Pulmonary artery endothelial cell (primary cell): ENCODE results near the gene TIMMDC1. TPM values are rescaled to one million over a fixed set of nuclear protein-coding genes. Genes with fewer than 3 reads are reported as not detected.

Experiments
- DNase-seq: peaks from one replicate; pipeline ENCODE4 v3.0.0-alpha.2; 2011; ENCODE audit warnings: low read depth, low spot score
- total RNA-seq: library from RNA; depleted of rRNA; stranded (reverse); fragments of >200 nt; gene quantifications from 2 replicates; pipeline ENCODE4 v1.2.3, GENCODE V29; 2014

The TIMMDC1 gene
- total RNA-seq: 43.9 and 46.9 TPM in 2 replicates

- peak; percentile 82 for DNase-seq
Measured at GRCh38 chr3:119498186-119499011, at the start of gene TIMMDC1. Gene TIMMDC1 (plus strand): TSS chr3:119498547. CDS start chr3:119498734, 187 bp downstream.

DNA sequence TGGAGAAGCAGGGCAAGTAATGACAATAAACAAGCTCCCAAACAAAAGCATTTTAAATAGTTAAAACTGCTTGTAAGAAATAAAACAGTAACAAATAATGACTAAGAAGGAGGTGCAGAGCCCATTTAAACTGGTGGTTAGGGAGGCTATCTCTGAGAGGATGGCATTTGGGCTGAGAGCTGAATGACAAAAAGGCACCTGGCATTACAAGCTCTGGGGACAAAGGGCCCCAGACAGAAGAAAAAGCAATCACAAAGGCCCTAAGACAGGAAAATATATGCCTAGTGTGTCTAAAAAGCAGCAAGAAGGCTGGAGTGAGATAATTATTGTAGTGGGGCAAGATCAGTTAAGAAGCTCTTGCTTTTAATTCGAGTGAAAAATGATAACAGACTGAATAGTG lies 44.5 kb upstream of the TIMMDC1 start:
- no peak for DNase-seq

- no peak for DNase-seq
Measured at GRCh38 chr3:119456469-119456868, 41.9 kb upstream of the TIMMDC1 start.

- no peak for DNase-seq
Measured at GRCh38 chr3:119457246-119457645, 41.1 kb upstream of the TIMMDC1 start.

DNA sequence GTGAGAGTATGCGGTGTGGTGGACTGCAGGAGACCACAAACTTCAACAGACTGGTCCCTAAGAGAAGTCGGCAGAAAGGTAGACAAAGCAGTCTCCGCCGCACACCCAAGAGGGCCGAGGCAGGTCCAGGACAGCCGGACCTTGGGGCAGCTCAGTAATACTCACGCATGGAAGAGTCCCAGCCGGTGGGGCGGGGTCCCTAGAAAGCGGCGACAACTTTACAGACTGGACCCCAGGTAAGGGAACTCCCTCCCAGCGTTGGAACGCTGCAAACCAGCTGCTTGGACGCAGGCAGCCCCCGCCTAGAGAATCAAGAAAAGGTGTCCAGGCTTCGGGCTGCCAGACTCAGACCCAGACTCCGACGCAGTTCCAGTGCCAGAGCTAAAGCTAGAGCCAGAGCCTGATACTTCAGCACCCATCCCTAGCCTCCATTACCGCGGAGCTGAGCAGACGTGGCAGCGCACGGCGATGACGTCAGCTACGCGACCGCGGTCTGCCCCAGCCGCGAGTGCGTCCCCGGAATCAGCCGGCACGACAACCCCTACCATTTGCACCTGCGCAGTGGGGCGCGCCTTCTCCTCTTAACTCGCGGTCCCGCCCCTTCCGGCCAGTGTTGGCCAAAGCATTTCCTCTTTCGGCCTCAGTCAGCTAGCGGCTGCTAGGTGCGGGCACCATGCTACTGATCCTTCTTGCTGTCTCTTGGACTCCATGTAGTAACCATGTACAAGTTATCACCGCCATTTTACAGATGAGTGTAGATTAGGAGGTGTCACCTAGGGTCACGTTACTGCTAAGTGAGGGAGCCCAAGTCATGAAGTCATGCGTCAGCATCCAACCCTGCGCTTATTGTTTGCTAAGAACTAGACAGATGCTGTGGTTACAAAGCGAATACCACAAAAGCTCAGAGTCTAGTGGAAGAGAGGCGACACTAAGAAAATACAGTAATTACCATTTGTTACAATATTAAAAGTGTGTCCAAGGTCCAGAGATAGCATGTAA lies 34.9 kb upstream of the TIMMDC1 start, which contains the start of gene TMEM39A:
Gene TMEM39A, minus strand, starts transcription at position 445 of the 999 bp plus-strand sequence. CDS start 1,541 bp downstream, outside the sequence.
- DNase-seq: peak; percentile 96

DNA sequence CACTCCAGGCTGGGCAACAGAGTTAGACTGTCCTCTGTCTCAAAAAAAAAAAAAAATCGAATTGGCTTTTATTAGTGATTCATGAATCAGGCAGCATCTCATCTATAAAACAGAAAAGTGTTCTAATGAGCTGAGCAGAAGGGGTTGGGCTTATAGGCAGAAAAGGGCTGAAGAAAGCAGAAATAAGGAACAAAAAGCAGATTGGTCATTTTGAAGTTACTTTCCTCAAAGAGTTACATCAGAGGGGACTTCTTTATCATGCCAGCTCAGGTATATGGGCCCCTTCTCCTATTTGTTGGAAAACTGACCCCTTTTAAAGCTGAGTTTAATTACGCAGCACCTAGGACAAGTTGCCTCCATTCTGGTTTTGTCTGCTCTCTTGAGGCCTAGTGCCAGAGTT lies 30.3 kb upstream of the TIMMDC1 start:
- DNase-seq: no peak

- no peak for DNase-seq
Measured at GRCh38 chr3:119469418-119470189, 28.7 kb upstream of the TIMMDC1 start.

DNA sequence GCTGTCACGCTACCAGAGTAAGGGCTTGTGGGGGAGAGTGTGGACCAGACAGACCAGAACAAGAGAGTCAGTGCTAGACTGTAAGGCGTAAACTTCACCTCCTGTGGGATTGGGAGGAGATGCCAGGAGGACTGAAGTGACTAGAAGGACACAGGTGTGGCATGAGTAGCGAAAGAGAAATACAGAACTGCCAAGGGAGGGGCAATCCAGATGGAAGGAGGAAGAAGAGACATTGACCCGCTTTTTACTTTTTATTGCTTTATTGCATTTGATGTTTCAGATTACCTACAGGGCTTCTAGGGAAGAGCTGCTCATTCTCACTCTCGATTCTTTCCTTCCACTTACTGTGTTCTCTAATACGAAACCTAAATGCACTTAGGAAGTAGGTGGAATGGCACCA lies 27.5 kb upstream of the TIMMDC1 start:
- DNase-seq: no peak

DNA sequence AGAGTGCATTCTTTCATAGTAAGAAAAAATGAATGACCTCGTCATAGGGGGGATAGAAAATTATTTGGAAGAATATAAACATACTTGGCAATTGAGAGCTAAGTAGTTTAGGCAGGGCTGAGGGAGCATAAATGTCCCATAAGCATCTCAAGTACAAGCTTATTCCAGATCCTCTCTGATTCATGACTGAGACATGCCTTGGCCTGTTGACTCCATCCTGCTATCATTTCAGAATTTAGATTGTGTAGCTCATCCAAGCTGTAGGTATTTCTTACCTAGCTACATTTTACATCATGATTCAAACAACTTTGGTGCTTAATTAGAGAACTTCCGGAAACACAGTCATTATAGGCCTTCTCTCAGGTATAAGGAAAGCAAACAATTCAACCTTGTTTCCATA lies 17.3 kb upstream of the TIMMDC1 start:
- no peak for DNase-seq

DNA sequence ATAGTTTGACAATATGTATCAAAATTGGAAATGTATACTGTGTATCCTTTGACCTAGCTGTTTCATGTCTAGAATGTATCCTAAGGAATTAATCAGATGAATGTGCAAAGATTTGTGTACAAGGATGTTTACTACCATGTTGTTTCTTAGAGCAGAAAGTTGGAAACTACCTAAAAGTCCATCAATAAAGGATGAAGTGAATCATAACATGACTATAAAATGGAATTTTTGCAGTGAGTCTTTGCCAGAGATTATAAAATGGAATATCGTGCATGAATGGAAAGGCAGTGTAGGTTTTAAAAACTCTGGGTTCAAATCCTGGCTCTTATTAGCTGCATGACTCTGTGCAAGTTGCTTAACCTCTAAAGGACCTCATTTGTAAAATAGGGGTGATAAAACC lies 15.2 kb upstream of the TIMMDC1 start:
- DNase-seq: no peak

GRCh38 chr3:119485563-119485962 lies 12.8 kb upstream of the TIMMDC1 start:
- DNase-seq: no peak

- no peak for DNase-seq
Measured at GRCh38 chr3:119490153-119490552, 8.2 kb upstream of the TIMMDC1 start.

DNA sequence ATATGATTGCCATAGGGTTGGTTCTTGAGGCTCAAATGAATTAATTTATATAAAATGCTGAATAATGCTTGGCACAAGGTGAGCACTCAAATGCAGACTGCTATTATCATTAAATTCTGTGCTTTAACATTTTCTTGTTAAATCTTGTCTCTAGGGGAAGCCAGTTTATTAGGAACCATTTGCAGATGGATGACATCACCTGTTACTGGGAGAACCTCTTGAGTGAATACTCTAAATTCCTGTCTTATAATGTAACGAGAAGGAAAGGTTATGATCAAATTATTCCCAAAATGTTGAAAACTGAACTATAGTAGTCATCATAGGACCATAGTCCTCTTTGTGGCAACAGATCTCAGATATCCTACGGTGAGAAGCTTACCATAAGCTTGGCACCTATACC lies 6.2 kb upstream of the TIMMDC1 start:
- DNase-seq: no peak

GRCh38 chr3:119492810-119493209 lies 5.5 kb upstream of the TIMMDC1 start:
- no peak for DNase-seq

DNA sequence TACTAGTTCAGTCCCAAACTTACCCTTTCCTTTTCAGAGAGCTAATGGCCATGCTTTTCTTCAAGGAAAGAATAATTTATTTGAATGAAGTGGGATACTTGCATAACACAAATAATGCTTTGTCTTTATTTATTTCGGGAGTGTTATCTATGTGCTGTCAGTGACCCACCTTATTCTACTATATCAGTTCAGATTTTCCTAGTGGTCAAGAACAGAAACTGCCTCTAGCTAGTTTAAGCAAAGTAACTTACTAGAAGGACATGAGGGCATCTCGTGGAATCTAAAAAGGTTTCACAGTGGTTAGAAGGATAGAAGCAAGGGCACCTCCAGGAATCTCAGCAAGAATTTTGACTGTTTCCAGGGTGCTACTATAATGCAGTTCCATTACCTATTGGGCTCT lies 3.8 kb upstream of the TIMMDC1 start:
- DNase-seq: no peak

GRCh38 chr3:119497820-119498185 lies 544 bp upstream of the TIMMDC1 start:
- no peak for DNase-seq

DNA sequence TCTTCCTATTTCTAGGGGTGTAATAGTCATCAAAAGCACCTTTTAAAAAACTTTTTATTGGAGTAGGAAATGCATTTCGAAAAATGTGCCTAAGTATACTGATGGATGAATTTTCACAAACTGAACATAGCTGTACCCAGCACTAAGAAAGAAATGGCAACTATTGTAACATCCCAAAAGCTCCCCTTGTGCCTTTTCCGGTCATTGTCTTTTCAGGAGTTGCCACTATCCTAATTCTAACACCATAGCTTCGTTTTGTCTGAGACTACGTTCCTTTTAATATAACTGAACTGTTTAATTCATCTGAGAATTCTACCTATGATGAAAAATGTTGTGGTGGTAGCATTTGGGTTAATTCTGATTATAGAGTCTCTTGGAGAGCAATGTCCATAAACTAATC lies 1.9 kb downstream of the TIMMDC1 start:
- DNase-seq: no peak

GRCh38 chr3:119500901-119501300 lies 2.6 kb downstream of the TIMMDC1 start:
- no peak for DNase-seq

GRCh38 chr3:119506631-119507030 lies 8.3 kb downstream of the TIMMDC1 start:
- no peak for DNase-seq

DNA sequence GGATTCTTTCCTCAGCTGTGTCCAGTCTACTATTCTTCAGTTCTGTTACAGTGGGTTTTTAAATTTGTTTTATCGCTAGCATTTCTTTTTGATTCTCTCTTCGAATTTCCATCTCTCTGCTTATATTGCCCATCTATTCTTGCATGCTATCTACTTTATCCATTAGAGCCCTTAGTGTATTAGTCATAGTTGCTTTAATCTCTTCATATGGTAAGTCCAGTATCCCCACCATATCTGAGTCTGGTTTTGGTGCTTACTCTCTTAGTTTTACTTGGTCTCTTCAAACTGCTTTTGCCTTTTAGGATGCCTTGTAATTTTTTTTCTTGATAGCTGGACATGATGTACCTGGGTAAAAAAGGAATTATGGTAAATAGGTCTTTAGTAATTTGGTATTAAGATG lies 9.1 kb downstream of the TIMMDC1 start:
- DNase-seq: no peak

DNA sequence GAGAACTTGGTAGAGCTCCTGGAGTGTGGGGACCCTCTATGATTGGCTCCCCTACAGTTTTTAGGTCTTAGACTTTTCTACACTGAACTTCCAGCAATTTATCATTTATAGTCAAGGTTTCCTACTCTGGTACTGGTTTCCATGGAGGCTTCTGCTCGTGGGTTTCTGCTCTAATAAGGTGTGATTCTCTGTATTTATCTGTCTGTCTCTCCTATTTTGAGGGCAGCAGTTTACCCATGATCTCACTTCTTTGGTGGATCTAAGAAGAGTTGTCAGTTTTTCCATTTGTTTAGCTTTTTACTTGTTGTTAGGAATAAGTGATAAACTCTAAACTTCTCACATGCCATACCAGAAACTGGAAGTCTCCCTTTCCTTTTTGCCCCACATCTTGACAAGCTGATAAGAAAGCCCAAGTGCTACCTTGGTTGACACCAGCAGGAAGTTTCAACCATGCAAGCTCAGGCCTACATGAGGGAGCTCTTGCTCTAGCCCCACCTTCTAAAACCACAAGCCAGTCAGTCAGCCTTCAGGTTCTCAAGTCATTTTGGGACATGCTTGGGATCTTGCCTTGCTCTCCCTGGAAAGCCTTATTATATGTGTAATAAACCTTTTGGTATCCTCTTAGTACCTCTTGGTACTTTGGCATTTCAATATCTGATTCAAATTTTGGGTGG lies 10.0 kb downstream of the TIMMDC1 start:
- DNase-seq: no peak
